ENCODE measurements around the gene SUN3. TPM values are rescaled to one million over a fixed set of nuclear protein-coding genes. Genes with fewer than 3 reads are reported as not detected.

The SUN3 gene, protein sequence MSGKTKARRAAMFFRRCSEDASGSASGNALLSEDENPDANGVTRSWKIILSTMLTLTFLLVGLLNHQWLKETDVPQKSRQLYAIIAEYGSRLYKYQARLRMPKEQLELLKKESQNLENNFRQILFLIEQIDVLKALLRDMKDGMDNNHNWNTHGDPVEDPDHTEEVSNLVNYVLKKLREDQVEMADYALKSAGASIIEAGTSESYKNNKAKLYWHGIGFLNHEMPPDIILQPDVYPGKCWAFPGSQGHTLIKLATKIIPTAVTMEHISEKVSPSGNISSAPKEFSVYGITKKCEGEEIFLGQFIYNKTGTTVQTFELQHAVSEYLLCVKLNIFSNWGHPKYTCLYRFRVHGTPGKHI
- not detected for total RNA-seq

DNA sequence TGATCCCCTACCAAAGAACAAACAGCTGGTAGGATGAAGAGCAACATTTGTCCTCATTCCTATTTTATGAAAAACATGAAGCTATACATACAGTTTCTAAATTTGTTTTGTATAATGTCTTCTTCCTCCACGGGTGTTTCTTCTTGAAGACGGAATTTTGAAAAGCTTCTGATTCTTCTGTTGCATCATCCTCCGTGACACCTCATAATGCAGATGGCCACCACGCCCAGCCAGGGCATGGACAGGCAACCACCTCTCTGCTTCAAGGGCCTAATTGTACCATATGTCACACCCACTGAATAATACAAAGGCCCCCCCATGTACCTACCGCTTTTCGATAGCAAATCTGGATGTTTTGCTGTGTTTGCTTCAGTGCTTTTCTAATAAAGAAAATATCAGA lies at the start of gene SUN3:
Gene SUN3, minus strand, starts transcription at position 170 of the 400 bp plus-strand sequence. Its CDS starts 169 bp downstream, at position 1.
- no peak for DNase-seq

- DNase-seq: peak; percentile 25
Measured at GRCh38 chr7:48078470-48078869, 49.6 kb upstream of the SUN3 start.

- DNase-seq: no peak
Measured at GRCh38 chr7:48077423-48077822, 48.5 kb upstream of the SUN3 start.

DNA sequence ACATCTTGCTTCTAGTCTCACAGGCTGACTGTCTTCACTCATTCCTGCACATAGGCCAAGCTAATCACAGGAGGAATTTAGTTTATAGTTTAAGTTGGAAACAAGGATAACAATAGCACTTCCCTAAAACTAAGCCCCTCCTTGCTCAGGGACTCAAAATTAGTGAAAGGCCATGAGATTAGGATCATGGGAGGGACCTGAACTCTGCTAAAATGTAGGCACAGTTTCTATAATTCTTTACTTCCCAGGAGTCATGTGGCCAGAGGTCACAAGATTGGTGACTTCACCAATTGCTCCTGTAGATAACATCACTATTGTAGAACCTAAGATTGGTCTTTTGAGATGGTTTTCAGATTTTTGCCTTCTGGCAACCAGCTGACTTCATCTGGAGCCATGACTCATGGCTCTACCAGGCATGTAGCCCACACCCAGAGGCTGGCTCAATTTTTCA lies 45.3 kb upstream of the SUN3 start:
- no peak for DNase-seq

- DNase-seq: no peak
Measured at GRCh38 chr7:48067475-48067874, 38.6 kb upstream of the SUN3 start.

DNA sequence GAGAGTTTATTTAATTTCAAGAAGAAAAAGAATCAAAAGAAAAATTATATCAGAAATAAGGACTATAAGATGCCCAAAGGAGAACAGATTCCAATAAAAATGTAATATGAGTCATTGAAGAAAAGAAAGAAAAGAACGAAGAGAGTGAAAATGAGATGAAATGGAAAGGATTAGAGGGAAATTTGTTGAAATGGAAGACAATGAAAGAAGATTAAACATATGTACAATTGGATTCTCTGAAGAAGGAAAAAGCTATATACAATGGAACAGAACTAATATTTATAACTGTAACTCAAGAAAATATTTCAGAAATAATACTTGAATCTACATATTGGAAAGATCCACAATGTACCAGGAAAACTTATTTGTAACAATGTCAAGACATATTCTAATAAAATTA lies 35.1 kb upstream of the SUN3 start:
- no peak for DNase-seq

DNA sequence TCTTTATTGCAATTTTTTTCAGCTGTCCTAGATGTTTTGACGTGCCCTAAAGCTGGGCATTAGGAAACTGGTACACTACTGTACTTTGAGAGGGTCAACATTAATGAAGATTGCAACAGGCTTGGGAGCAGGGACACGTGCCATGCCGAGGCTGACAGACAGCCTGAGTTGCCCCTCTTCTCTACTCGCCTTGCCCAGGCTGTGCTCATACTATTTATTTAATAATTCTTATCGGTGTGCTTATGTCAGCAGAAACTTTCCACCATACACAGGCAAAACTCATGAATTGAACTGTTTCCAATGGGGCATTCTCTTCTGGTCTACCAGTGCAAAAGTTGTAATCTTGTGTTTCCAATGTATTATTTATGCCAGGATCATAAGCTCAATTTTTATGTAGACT lies 30.8 kb upstream of the SUN3 start:
- no peak for DNase-seq

DNA sequence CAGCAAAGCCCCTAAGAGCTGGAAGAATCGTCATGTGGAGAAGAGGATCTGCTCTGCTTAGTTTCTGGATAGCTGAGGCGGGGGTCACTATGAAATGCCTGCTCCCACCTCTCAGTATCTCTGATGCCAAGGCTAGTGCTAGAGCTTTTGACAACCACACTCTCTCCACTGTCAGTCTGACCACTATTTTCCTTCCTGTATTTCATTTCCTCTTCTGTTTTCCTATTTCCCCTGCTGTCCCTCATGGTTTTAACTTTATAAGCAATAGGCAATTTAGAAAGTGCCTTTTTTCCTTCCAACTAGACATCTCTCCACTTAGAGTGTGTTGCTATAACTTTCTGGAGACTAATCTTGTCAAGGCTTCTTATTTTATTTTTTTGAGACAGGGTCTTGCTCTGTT lies 30.1 kb upstream of the SUN3 start:
- DNase-seq: no peak

DNA sequence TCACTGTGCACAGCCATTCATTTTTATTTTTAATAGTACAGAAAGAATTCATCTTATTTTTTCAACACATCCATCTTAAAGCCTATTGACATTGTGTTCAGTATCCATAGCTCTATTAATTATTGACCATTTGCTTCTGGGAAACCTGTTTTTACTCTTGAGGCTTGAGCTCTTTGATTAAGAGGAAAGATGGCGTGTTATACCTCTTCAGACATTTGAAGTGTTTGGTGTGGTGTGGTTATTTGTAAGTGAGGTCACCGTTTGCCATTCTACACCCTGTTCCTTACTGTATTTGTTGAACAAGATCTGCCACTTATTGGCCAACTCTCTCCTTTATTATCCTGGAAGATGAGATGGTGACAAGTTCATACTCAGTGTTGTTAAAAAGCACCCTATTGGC lies 24.8 kb upstream of the SUN3 start:
- no peak for DNase-seq

GRCh38 chr7:48052748-48053147 lies 23.8 kb upstream of the SUN3 start:
- no peak for DNase-seq

DNA sequence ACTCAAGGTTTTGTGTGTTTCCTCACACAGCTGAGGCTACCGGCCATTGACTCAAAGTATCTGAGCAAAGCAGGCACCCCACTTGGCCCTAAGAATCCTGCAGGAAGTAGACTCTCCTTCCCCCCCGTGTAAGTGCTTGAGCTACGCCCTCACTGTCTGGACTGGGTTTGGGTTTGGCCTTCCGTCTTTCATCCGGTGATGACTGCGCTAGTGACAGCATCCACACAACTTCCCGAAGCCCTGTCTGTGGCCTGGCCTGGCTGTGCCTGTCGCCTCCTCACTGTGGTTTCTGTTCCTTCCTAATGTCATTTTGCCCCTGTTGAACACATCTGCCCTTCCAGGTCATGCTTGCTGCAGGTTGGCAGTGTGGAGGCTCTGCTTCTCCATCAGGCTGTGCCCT lies 20.9 kb upstream of the SUN3 start:
- DNase-seq: no peak

DNA sequence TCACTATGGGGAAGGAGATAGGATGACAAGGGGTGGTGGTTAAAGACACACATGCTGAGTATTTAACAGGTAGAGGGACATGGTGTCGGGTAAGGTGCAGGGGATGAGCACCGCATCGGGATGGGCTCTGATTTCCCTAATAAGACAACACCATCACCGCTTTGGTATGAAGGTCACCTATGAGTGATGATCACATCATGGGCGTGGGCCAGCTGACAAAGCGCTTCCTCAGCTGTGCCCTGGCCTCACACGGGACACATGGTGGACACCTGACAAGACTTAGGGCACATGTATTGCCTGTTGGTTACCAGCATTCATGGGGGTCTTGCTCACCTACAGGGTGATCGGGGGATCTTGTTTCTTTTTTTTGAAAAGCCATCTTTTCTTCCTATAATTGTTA lies 19.2 kb upstream of the SUN3 start:
- DNase-seq: no peak

- no peak for DNase-seq
Measured at GRCh38 chr7:48046458-48046857, 17.6 kb upstream of the SUN3 start.

DNA sequence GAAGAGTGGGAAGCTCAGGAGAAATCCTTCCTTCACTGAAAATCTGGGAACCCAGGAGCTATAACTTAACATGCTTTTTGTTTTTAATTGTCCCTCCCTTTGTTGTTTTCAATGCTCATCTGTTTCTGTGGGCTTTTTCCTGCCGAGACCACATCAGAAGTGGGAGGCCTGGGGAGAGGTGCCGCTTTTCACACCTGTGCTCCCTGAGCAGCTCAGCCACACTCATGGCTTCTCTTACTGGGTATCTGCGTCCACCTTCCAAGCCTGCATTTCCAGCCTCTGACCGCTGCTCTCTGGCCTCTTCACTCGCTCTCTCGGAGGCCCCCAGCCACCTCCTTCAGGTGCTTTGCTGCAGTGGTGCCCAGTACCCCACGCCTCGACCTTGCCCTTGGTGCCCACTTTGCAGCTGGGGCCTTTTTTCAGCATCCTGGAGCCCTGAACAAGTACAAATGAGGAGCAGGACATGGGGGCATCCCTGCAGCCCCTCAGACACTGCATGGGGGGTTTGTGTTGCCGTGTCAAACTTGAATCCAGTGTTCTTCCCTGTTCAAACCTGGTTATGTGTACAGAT lies 16.4 kb upstream of the SUN3 start:
- no peak for DNase-seq

GRCh38 chr7:48042636-48043035 lies 13.7 kb upstream of the SUN3 start:
- DNase-seq: no peak

- no peak for DNase-seq
Measured at GRCh38 chr7:48042216-48042615, 13.3 kb upstream of the SUN3 start.

DNA sequence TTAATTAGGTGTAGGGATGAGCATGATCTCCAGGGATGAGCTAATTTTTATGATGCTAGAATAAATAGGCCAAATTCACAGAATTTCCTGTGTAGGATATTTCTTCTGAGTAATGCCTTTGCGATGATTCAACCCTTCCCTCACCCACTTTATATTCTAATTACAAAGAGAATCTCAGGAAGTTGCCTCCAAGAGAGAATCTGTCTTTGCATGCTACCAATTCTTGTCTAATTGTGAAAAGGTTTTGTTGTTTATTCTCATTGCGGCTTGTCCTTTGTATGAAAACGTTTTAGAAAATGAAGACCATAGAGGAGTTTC lies 12.7 kb upstream of the SUN3 start:
- DNase-seq: no peak

DNA sequence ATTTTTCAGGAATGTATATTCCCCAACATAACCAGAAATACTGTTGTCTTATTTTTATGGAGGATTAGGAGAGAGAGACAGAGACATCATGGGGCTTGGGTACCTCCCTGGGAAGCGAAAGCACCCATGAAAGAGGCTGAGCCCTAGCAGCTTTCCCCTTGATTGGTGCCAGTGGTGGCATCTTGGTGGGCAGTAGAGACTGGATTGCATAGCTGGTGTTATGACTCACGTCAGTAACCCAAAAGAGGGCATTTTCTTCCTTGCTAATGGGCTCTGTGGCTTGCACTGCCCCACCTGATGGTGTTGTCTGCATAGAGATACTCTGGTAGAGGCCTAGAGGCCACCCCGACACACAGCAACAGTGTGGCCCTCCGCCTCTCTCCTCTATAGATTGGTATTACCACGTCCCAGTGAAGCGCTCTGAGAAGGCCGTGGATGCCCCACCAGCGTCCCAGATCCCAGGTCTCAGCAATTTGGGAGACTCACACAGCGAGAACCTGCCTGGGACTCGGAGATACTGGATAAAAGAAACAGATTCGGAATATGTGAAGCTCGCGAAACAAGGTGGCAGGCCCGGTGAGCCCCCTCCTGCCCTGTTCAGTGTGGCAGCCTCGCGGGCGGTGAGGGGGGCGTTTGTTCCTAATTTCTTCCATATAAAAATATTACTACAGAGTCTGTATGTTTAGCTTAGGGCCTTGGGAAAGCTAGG lies 12.2 kb upstream of the SUN3 start:
- DNase-seq: no peak

DNA sequence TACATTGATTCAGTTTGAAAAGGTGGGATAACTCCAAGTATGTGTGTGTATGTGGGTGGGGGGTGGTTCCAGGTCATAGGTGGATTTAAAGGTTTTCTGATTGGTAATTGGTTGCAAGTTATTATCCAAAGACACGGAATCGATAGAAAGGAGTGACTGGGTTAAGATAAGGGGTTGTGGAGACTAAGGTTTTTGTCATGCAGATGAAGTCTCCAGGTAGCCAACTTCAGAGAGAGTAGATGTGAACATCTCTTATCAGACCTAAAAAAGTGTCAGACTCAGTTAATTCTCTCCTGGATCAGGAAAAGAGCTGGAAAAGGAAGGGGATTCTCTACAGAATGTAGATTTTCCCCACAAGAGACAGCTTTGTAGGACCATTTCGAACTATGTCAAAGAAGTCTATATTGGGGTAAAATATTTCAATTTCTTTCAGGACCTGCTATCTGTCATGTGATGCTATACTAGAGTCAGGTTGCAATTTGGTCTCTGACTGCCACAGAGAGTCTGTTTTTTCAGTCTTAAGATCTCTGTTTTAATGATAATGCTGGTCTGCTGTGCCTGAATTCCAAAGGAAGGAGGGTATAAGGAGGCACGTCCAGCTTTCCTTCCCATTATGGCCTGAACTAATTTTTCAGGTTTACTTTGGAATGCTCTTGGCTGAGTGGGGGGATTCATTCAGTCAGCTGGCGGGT lies 10.1 kb upstream of the SUN3 start:
- DNase-seq: no peak

DNA sequence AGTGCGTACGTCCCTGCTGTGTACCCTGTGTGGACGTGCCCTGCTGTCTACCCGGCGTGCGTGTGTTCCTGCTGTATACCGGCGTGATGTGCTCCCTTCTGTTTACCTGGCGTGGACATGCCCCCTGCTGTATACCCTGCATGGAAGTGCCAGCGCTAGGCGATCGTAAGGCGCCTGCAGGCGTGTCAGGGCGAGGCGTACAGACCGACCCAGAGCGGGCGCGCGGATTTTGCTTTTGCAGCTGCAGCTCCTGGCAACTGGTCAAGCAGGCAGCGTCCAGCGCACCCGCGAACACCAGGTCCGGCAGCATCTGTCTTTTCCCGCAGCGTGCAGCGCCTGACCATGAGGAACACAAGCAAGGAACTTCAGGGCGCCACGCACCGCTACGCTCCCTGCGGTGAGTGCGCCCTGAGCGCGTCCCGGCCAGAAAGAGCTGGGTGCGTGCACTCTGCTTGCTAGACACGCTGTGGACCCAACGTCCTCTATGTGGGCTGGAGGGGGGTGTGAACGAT lies 7.1 kb upstream of the SUN3 start:
- DNase-seq: peak; percentile 54

DNA sequence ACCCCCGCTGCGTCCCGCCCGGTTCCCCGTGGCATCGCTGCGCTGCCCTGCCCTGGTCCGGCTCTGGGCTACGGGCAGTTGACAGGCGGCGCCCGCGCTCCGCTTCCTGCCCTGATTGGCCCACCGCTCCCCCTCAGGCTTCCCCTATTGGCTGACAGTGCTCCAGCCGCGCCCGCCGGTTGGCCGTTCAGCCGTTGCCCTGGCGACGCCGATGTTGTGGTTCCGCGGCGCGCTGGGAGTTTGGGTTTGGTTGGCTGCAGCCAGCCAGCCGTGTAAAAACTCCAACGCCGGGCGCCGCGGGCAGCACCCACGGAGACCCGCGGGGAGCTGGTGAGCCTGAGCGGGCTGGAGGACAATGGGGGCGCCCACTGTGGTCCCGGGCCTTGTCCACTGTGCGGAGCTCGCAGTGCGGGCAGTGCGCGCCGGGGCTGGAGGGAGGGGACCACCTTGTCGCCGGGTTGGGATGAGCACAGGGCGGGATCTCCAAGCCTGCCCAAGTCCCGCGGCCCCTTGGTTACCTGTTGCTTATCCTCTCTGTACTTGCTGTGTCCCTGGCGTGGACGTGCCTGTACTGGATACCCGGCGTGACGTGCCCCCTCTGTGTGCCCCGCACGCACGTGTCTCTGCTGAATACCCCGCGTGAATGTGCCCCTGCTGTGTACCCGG lies 6.5 kb upstream of the SUN3 start, which contains the start of gene C7orf57:
Gene C7orf57, plus strand, starts transcription at position 243 of the 666 bp plus-strand sequence. CDS start 766 bp downstream, outside the sequence.
- DNase-seq: peak; percentile 93

DNA sequence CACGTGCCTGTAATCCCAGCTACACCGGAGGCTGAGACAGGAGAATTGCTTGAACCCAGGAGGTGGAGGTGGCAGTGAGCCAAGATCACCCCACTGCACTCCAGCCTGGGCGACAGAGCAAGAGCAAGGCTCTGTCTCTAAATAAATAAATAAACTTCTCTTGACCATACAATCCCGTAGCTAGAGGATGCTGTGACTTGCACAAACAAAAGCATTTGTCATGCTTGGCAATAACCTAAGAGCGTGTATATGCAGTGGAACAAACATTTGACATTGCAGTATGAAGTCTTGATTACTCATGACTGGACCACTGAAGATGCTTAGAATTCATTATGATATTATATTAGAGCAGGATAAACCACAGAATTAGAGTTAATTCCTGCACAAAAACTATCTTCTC lies 5.0 kb upstream of the SUN3 start:
- DNase-seq: no peak
